Hippocampal formation (tissue), 2 donors: ENCODE data around the gene GOLGA6L25.
"Not testable (repeated sequence)": the region's sequence is repeated elsewhere in the genome, so short reads cannot be mapped to it uniquely, and the experiment has no call there.

Source experiments
- DNase-seq, 2 donors: peaks; one replicate each; lab custom pipeline; 2025; lab: John Stamatoyannopoulos, UW

GOLGA6L25 gene

DNA sequence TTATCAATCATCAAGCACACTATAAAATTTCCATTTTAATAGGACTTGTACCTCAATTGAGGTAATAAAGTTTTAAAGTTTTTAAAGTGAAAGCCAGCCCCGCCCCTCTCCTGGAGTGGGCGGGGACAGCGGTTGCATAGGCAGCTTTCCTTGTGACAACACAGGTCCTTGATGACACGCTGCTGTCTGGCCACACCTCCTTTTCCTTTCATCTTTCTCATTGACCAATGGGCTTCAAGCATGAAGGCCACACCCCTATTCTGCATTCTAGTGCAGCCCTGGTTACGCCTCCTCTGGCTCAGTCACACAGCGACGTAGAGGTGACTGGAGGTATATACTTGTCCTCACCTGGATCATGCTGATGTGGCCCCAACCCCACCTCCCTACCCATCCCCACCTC is at the start of gene GOLGA6L25:
TSS of gene GOLGA6L25 (plus strand) at position 301 of the 400 bp plus-strand sequence. CDS start at position 362, 61 bp downstream.
- not testable (repeated sequence) for DNase-seq

GRCh38 chr15:28508217-28508889 is 45.0 kb upstream of the GOLGA6L25 start:
- DNase-seq = not testable (repeated sequence)

GRCh38 chr15:28514128-28514527 is 39.2 kb upstream of the GOLGA6L25 start:
- DNase-seq = not testable (repeated sequence)

GRCh38 chr15:28515208-28515607 is 38.2 kb upstream of the GOLGA6L25 start:
- not testable (repeated sequence) for DNase-seq

DNA sequence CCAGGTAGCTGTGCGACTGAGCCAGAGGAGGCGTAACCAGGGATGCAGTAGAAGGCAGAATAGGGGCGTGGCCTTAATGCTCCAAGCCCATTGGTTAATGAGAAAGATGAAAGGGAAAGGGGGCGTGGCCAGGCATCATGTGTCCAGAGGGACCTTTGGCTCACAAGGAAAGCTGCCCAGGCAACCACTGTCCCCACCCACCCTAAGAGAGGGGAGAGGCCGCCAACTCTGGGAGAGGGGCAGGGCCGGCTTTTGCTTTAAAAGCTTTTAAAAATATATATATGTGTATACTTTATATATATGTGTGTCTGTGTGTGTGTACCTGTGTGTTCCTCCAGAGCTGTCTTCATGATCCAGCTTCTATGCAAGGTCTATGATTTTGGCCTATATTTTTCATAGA is 20.4 kb upstream of the GOLGA6L25 start, which contains the start of gene GOLGA8G:
TSS of gene GOLGA8G (minus strand) at position 18 of the 400 bp plus-strand sequence. CDS start 62 bp downstream, outside the sequence.
- not testable (repeated sequence) for DNase-seq

GRCh38 chr15:28573351-28573750 is 20.0 kb downstream of the GOLGA6L25 start:
- not testable (repeated sequence) for DNase-seq

- DNase-seq = not testable (repeated sequence)
Observed at GRCh38 chr15:28588977-28589606, 35.7 kb downstream of the GOLGA6L25 start.

DNA sequence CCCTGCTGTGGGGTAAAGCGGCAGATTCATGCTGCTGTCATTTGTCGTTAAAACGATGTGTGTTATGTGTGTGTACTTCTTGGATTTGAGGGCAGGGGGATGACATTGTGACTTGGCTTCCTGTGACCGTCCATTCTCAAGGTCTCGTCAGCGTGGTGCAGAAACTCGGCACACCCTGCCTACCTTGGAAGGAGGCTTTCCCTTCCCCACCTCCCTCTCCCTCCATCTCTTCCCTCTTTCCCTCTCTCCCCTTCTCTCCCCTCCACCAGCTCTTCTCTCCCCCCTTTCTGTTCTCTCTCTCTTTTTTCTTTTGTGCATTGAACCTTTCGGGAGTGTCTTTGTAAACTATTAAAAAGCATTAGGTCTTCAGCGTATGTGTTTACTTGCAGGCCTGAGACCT is 36.4 kb downstream of the GOLGA6L25 start:
- DNase-seq = not testable (repeated sequence)

DNA sequence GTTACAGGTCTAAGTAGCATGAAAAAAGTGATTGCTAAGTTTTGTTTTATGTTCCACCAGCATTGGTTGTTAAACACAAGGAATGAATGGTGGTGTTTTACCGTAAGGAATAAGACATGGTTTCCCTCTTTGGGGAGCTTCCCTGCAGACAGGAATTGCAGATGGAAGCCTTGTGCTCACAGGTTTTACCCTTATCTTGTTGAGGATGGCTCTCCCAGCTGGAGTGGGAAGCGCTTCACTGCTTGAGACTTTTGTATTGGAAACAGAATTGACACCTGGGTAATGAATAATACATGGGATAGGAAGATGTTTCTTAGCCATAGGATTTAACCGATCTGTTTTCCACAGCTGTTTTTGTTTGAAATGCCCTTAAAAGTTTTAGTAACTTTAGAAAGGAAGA is 39.0 kb downstream of the GOLGA6L25 start:
- DNase-seq = not testable (repeated sequence)

- not testable (repeated sequence) for DNase-seq
Observed at GRCh38 chr15:28593424-28594129, 40.2 kb downstream of the GOLGA6L25 start.

DNA sequence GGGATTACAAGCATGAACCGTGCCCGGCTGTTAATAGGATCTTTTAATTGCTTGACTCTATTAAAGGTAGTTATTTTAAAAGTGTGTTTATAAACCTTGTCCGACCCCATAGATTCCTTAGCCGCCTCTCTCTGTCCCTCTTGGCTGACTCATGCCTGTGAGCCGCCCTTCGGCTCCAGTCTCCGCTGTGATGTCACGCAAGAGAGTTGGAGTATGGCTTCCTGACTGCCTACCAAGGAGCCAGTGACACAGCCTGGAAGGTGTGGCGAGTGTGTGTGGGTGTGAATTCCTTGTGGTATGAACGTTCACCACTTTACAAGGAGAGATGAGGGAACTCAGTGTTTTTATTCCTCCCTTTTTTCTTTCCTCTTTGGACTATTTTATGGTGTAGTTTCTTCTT is 44.1 kb downstream of the GOLGA6L25 start:
- DNase-seq = not testable (repeated sequence)

DNA sequence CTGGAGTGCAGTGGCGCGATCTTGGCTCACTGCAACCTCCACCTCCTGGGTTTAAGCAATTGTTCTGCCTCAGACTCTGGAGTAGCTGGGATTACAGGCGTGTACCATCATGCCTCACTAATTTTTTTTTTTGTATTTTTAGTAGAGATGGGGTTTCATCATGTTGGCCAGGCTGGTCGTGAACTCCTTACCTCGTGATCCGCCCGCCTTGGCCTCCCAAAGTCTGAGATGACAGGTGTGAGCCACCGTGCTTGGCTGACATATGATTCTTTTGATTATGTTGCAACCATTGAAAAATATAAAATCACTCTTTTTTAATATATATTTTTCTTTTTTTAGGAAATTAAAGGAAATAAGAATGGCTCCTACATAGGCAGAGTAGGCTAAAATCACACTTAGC is 44.8 kb downstream of the GOLGA6L25 start:
- DNase-seq = not testable (repeated sequence)

DNA sequence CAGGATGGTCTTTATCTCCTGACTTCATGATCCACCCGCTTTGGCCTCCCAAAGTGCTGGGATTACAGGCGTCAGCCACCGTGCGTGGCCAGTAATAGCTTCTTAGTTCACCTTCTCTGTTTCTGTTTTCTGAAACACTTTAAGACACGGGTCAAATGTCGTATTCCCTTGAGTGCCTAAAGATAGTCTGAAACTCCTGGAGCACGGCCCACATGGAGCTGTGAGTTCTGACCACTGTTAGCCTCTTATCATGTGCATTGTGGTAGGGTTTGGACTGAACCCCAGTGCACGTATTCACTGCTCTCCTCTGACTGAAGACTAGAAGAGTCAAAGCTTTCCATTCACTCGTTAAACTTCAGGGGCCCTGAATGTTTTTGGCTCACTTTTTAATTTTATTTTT is 48.8 kb downstream of the GOLGA6L25 start:
- DNase-seq = not testable (repeated sequence)
